Heart right ventricle (tissue), 16 donors: Measurements from ENCODE around the gene FRS3. TPM values are rescaled to one million over a fixed set of nuclear protein-coding genes. Genes with fewer than 3 reads are reported as not detected.

Source experiments
- ATAC-seq, 8 donors: fragments of 200-7000 bp; cut with Tn5 transposase; one replicate each; pipeline ENCODE4 v1.9.1; 2020; ENCODE audit warnings: mild to moderate bottlenecking in 8 of 8, moderate library complexity in 8 of 8, moderate number of reproducible peaks in 1 of 8
- DNase-seq, 2 donors: peaks; one replicate each; pipeline ENCODE4 v3.0.0-alpha.2; 2020
- H3K27ac ChIP-seq, 10 donors: fragments of 200-600 bp; sonication (generic) in 2 of 10; one replicate each; pipeline versions ENCODE4 v1.5.0 to v1.8.0; 2020 to 2022; ENCODE audit warnings: mild to moderate bottlenecking in 3 of 10
- H3K27me3 ChIP-seq, 7 donors: fragments of 200-600 bp; one replicate each; pipeline ENCODE4 v1.8.0; 2021 to 2022; ENCODE audit warnings: mild to moderate bottlenecking in 2 of 7
- H3K36me3 ChIP-seq, 9 donors: fragments of 200-600 bp; sonication (generic) in 1 of 9; one replicate each; pipeline versions ENCODE4 v1.5.0 to v1.8.0; 2020 to 2022; ENCODE audit warnings: mild to moderate bottlenecking in 2 of 9
- H3K4me1 ChIP-seq, 9 donors: fragments of 200-600 bp; sonication (generic) in 1 of 9; one replicate each; pipeline versions ENCODE4 v1.5.0 to v1.8.0; 2020 to 2022; ENCODE audit warnings: mild to moderate bottlenecking in 4 of 9
- H3K4me3 ChIP-seq, 10 donors: fragments of 200-600 bp; sonication (generic) in 2 of 10; one replicate each; pipeline versions ENCODE4 v1.5.0 to v1.8.0; 2020 to 2022; ENCODE audit warnings: mild to moderate bottlenecking in 7 of 10, moderate library complexity in 2 of 10
- H3K9me3 ChIP-seq, 11 donors: fragments of 200-600 bp in 10 of 11; sonication (generic) in 2 of 11; one replicate each; pipeline versions ENCODE4 v1.5.0 to v1.8.0; 2013 to 2022; ENCODE audit warnings: mild to moderate bottlenecking in 2 of 11, control low read depth in 1 of 11, moderate library complexity in 1 of 11
- CTCF ChIP-seq, 9 donors: fragments of 200-600 bp; sonication (generic) in 2 of 9; IDR thresholded peaks; one replicate each; pipeline versions ENCODE4 v1.5.0 to v1.8.0; 2021 to 2022; ENCODE audit warnings: antibody characterized with exemption in 9 of 9, mild to moderate bottlenecking in 5 of 9, moderate library complexity in 1 of 9
- WGBS, 2 donors: extraction: QIAGEN DNeasy Blood & Tissue Kit; methylation state at CpG; one replicate each; pipeline ENCODE4 v1.1.7; 2013; ENCODE audit warnings: inconsistent platforms in 1 of 2; 5-methylcytosine and 5-hydroxymethylcytosine counted together
- intact Hi-C, 10 donors: fragments of 100-400 bp; cut with DNase I; formaldehyde crosslinking; loops; one replicate each; pipeline versions ENCODE4 v1.11.1 to v1.14.2; 2022
- polyA plus RNA-seq, 2 donors: library from polyadenylated mRNA; stranded (reverse); fragments of 200-250 nt; gene quantifications; one replicate each; pipeline ENCODE4 v1.2.3, GENCODE V29; 2013
- total RNA-seq, 10 donors: library from RNA; stranded (reverse); fragmentation: NEBNext Ultra II Directional in 3 of 10; extraction: Animal tissue kit (Norgen Biotek cat#: 25700) in 3 of 10; gene quantifications; one replicate each; pipeline versions ENCODE4 v1.2.1 to v1.2.4, GENCODE V29; 2021 to 2023
- donor health status: Arrhythmogenic right ventricular cardiomyopathy.
- donor health status: ischemic (EF 13 %, LVEDD 7.1; RV severe dilation, severe dysfunction).
- donor health status: healthy with polysubstance abuse.
- donor health status: DM: no; HTN: yes; CAD: no.
- donor health status: DM: no; HTN: no; CAD: no.
- donor health status: ischemic (EF 25% LVEDD 6.9; RV normal size, moderate dysfunction).
- donor health status: ischemic (EF 25% LVEDD 5.7; RV mildly dilated, moderate dysfunction).
- donor health status: healthy.
- donor health status: DM: yes; HTN: yes; CAD: no.
- donor health status: Ischemic cardiomyopathy.
- donor health status: ischemic (EF 35%, LVEDD 5.7; RV mildly dilated, moderate dysfunction).
- donor health status: nonischemic (EF 11% LVEDD 7.7; RV severe dilation, severe dysfunction).
- donor health status: DM: yes; HTN: yes; CAD: no.
- donor health status: PGD.
- donor health status: ischemic (EF 29% LVEDD 5.4; RV normal size, mild dysfunction).
- donor health status: nonischemic (EF 23%, LVEDD 6.1; RV moderate dilation, normal function).

The FRS3 gene
- total and polyA plus RNA-seq, 12 donors: 2.8 to 8.7 (median 5.8) TPM

GRCh38 chr6:41778895-41779294 lies 805 bp downstream of the FRS3 start:
- ATAC-seq (no peak), DNase-seq (no peak)
- Histone ChIP-seq H3K9me3 (no peaks in the 10 kb centered on the region), H3K4me1 (peaks cover 11 to 48% (median 25%) of the 10 kb centered on the region in 9 donors), H3K27ac (peak overlapping the region in 5 of 10 donors; percentile 39 to 94 (median 75)), H3K4me3 (peak overlapping the region in 9 of 10 donors; percentile 65 to 99 (median 89)), H3K36me3 (peaks cover 0 to 40% (median 19%) of the 10 kb centered on the region in 9 donors), H3K27me3 (no peaks in the 10 kb centered on the region)
- TF ChIP-seq CTCF (IDR thresholded peaks at IDR 0.05): no peak
- intact Hi-C loops: loop anchor here in 8 of 10 donors (5.0 to 10.0 kb wide), 10 partner anchors 42 to 414 kb away; partner anchors contain the start of genes TFEB (in 3 of the 8) and GUCA1A (in 1 of the 8)
- WGBS, 2 donors: 25 to 40% methylated on average over 6 of the region's 6 CpGs

- Histone ChIP-seq H3K4me1 (peaks cover 11 to 45% (median 25%) of the 10 kb centered on the region in 9 donors), H3K36me3 (peaks cover 0 to 47% (median 19%) of the 10 kb centered on the region in 9 donors), H3K4me3 (no peak overlapping the region), H3K9me3 (no peaks in the 10 kb centered on the region), H3K27ac (peak overlapping the region in 1 of 10 donors; percentile 36), H3K27me3 (no peaks in the 10 kb centered on the region)
- no peak for DNase-seq
- intact Hi-C loops: loop anchor here in 8 of 10 donors (5.0 to 10.0 kb wide), 10 partner anchors 40 to 413 kb away; partner anchors contain the start of genes TFEB (in 3 of the 8) and GUCA1A (in 1 of the 8)
- 83 to 92% methylated on average over 5 of the region's 5 CpGs for WGBS, 2 donors
- TF ChIP-seq CTCF (IDR thresholded peaks at IDR 0.05): no peak
- no peak for ATAC-seq
Measured at GRCh38 chr6:41777551-41778285, 2.0 kb downstream of the FRS3 start.

GRCh38 chr6:41775293-41775882 lies 4.3 kb downstream of the FRS3 start:
- no peak for TF ChIP-seq CTCF (IDR thresholded peaks at IDR 0.05)
- Histone ChIP-seq H3K4me1 (peaks cover 6 to 34% (median 11%) of the 10 kb centered on the region in 9 donors), H3K9me3 (no peaks in the 10 kb centered on the region), H3K27ac (no peak overlapping the region), H3K36me3 (peaks cover 0 to 70% (median 33%) of the 10 kb centered on the region in 9 donors), H3K27me3 (no peaks in the 10 kb centered on the region), H3K4me3 (no peak overlapping the region)
- no peak for ATAC-seq
- intact Hi-C loops: loop anchor here in 8 of 10 donors (5.0 to 10.0 kb wide), 10 partner anchors 38 to 411 kb away; partner anchors contain the start of genes TFEB (in 3 of the 8) and GUCA1A (in 1 of the 8)
- no peak for DNase-seq
- 86 to 93% methylated on average over 13 of the region's 13 CpGs for WGBS, 2 donors

- Histone ChIP-seq H3K36me3 (peaks cover 0 to 76% (median 33%) of the 10 kb centered on the region in 9 donors), H3K27ac (no peak overlapping the region), H3K4me1 (peaks cover 6 to 34% (median 11%) of the 10 kb centered on the region in 9 donors), H3K27me3 (no peaks in the 10 kb centered on the region), H3K9me3 (no peaks in the 10 kb centered on the region), H3K4me3 (no peak overlapping the region)
- no peak for DNase-seq
- intact Hi-C loops: loop anchor here in 8 of 10 donors (5.0 to 10.0 kb wide), 10 partner anchors 38 to 410 kb away; partner anchors contain the start of genes TFEB (in 3 of the 8) and GUCA1A (in 1 of the 8)
- 85 to 93% methylated on average over 3 of the region's 3 CpGs for WGBS, 2 donors
- TF ChIP-seq CTCF (IDR thresholded peaks at IDR 0.05): no peak
- no peak for ATAC-seq
Measured at GRCh38 chr6:41774841-41775240, 4.9 kb downstream of the FRS3 start.
